Bone marrow (tissue), 2 donors: Measurements from ENCODE around the gene TMEM231.

Source experiments
- DNase-seq, 2 donors: peaks; one replicate each; lab custom pipeline; 2025; lab: John Stamatoyannopoulos, UW

The TMEM231 gene

DNA sequence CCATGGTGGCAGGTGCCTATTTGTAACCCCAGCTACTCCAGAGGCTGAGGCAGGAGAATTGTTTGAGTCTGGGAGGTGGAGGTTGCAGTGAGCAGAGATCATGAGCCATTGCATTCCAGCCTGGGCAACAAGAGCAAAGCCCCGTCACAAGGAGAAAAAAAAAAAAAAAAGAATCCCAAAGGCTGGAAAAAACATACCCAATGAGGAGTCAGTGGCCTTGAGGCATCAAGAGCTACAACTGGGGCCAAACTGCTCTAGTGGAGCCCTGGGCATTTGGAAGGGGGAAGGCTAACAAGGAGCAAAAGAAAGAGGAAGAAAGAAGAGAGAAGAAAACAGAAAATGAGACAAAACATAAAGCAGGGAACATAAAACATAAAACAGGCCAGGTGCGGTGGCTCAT lies 67.7 kb downstream of the TMEM231 start:
- no peak for DNase-seq
